ENCODE data around the gene PDE1C. TPM values are rescaled to one million over a fixed set of nuclear protein-coding genes. Genes with fewer than 3 reads are reported as not detected.

Gene PDE1C
- total and polyA plus RNA-seq, 8 donors, result 1.2 to 4.2 (median 2.2) TPM

GRCh38 chr7:31940167-31940566 lies 130.0 kb downstream of the PDE1C start:
- H3K36me3 ChIP-seq, result no peaks in the 10 kb centered on the region
- TF ChIP-seq CTCF (IDR thresholded peaks at IDR 0.05), result no peak
- intact Hi-C loops (cut with DNase I), result no loop called here
- no peaks in the 10 kb centered on the region for H3K27me3 ChIP-seq
- 93 to 100% methylated on average over 1 of the region's 1 CpG for WGBS, 2 donors
- no peak overlapping the region for H3K27ac ChIP-seq
- no peak for ATAC-seq
- H3K4me1 ChIP-seq, result no peaks in the 10 kb centered on the region
- H3K4me3 ChIP-seq, result no peak overlapping the region
- no peak for DNase-seq
- FAIRE-seq, result no peak
- no peaks in the 10 kb centered on the region for H3K9me3 ChIP-seq

- no peak for TF ChIP-seq CTCF (IDR thresholded peaks at IDR 0.05)
- WGBS, 2 donors, result 72 to 75% methylated on average over 3 of the region's 3 CpGs
- Histone ChIP-seq H3K27ac (no peak overlapping the region), H3K4me3 (no peak overlapping the region), H3K27me3 (no peaks in the 10 kb centered on the region), H3K9me3 (no peaks in the 10 kb centered on the region), H3K4me1 (no peaks in the 10 kb centered on the region), H3K36me3 (no peaks in the 10 kb centered on the region)
- FAIRE-seq (no peak), DNase-seq (no peak), ATAC-seq (no peak)
- intact Hi-C loops (cut with DNase I), result no loop called here
Measured at GRCh38 chr7:31939076-31939475, 131.1 kb downstream of the PDE1C start.

GRCh38 chr7:31938650-31939049 lies 131.6 kb downstream of the PDE1C start:
- H3K4me1 ChIP-seq, result no peaks in the 10 kb centered on the region
- DNase-seq, result no peak
- no peak for TF ChIP-seq CTCF (IDR thresholded peaks at IDR 0.05)
- H3K27ac ChIP-seq, result no peak overlapping the region
- no peaks in the 10 kb centered on the region for H3K27me3 ChIP-seq
- no peaks in the 10 kb centered on the region for H3K36me3 ChIP-seq
- no peak for ATAC-seq
- H3K9me3 ChIP-seq, result no peaks in the 10 kb centered on the region
- FAIRE-seq, result no peak
- intact Hi-C loops (cut with DNase I), result no loop called here
- no peak overlapping the region for H3K4me3 ChIP-seq

- intact Hi-C loops (cut with DNase I), result no loop called here
- H3K27ac ChIP-seq, result no peak overlapping the region
- H3K4me3 ChIP-seq, result no peak overlapping the region
- no peaks in the 10 kb centered on the region for H3K9me3 ChIP-seq
- H3K36me3 ChIP-seq, result no peaks in the 10 kb centered on the region
- no peaks in the 10 kb centered on the region for H3K27me3 ChIP-seq
- no peak for TF ChIP-seq CTCF (IDR thresholded peaks at IDR 0.05)
- FAIRE-seq (no peak), DNase-seq (no peak), ATAC-seq (no peak)
- H3K4me1 ChIP-seq, result no peaks in the 10 kb centered on the region
Measured at GRCh38 chr7:31937982-31938381, 132.2 kb downstream of the PDE1C start.

- Histone ChIP-seq H3K36me3 (no peaks in the 10 kb centered on the region), H3K27me3 (no peaks in the 10 kb centered on the region), H3K9me3 (no peaks in the 10 kb centered on the region), H3K4me3 (no peak overlapping the region), H3K27ac (no peak overlapping the region), H3K4me1 (no peaks in the 10 kb centered on the region)
- whole genome bisulfite sequencing, 2 donors, result 78 to 82% methylated on average over 10 of the region's 10 CpGs
- no peak for ATAC-seq
- FAIRE-seq, result no peak
- intact Hi-C loops (cut with DNase I), result no loop called here
- no peak for DNase-seq
- no peak for TF ChIP-seq CTCF (IDR thresholded peaks at IDR 0.05)
Measured at GRCh38 chr7:31935124-31936054, 134.8 kb downstream of the PDE1C start.

Data from pancreas (tissue), 10 donors.